GM23338 (cell line): ENCODE measurements around the gene REPS1. TPM values are rescaled to one million over a fixed set of nuclear protein-coding genes. Genes with fewer than 3 reads are reported as not detected.
A peak's percentile ranks its signal among the peaks of the same experiment; 100 is the strongest.

ENCODE experiments used
- ATAC-seq: fragments of 200-7000 bp; cut with Tn5 transposase; 3 replicates; pipeline ENCODE4 v1.9.1; 2020
- DNase-seq: peaks from one replicate; pipeline ENCODE4 v3.0.0-alpha.2; 2015; ENCODE audit warnings: low spot score
- H2AFZ ChIP-seq: fragments of 200-600 bp; sonication (generic); 2 replicates; pipeline ENCODE4 v1.8.0; 2016; ENCODE audit warnings: antibody characterized with exemption, mild to moderate bottlenecking, moderate library complexity
- H3F3A ChIP-seq: fragments of 200-600 bp; sonication (generic); replicated peaks from 2 replicates; pipeline ENCODE4 v1.8.0; 2017; ENCODE audit warnings: antibody characterized with exemption, mixed run types, low read depth
- H3K27ac ChIP-seq: fragments of 200-600 bp; sonication (generic); 2 replicates; pipeline ENCODE4 v1.6.1; 2016; ENCODE audit warnings: low read depth
- H3K27me3 ChIP-seq: fragments of 200-600 bp; sonication (generic); 2 replicates; pipeline ENCODE4 v1.8.0; 2016; ENCODE audit warnings: mild to moderate bottlenecking, mixed run types, moderate library complexity; ENCODE audit not compliant: insufficient read depth
- H3K36me3 ChIP-seq: fragments of 200-600 bp; sonication (generic); 2 replicates; pipeline ENCODE4 v1.8.0; 2016; ENCODE audit warnings: mild to moderate bottlenecking; ENCODE audit not compliant: insufficient read depth
- H3K4me1 ChIP-seq: fragments of 200-600 bp; sonication (generic); 2 replicates; pipeline ENCODE4 v1.8.0; 2016; ENCODE audit warnings: mild to moderate bottlenecking, moderate library complexity; ENCODE audit not compliant: insufficient read depth
- H3K4me2 ChIP-seq: fragments of 200-600 bp; sonication (generic); 2 replicates; pipeline ENCODE4 v1.7.1; 2017; ENCODE audit warnings: mixed run types
- H3K4me3 ChIP-seq: fragments of 200-600 bp; sonication (generic); 2 replicates; pipeline ENCODE4 v1.6.1; 2016; ENCODE audit warnings: mixed run types
- H3K79me2 ChIP-seq: fragments of 200-600 bp; sonication (generic); replicated peaks from 2 replicates; pipeline ENCODE4 v1.8.0; 2017; ENCODE audit warnings: mild to moderate bottlenecking; ENCODE audit not compliant: insufficient read depth
- H3K9me2 ChIP-seq: fragments of 200-600 bp; sonication (generic); 2 replicates; pipeline ENCODE4 v1.8.0; 2017; ENCODE audit not compliant: insufficient read depth
- H4K20me1 ChIP-seq: fragments of 200-600 bp; sonication (generic); replicated peaks from 2 replicates; pipeline ENCODE4 v1.8.0; 2017; ENCODE audit warnings: mild to moderate bottlenecking; ENCODE audit not compliant: insufficient read depth
- H3K27ac Mint-ChIP-seq: 2 replicates; pipeline ENCODE4 v1.8.0; 2020; ENCODE audit warnings: inconsistent platforms, mild to moderate bottlenecking, moderate library complexity, mixed read lengths
- H3K27me3 Mint-ChIP-seq: 3 replicates; pipeline ENCODE4 v1.8.0; 2022; ENCODE audit warnings: low read depth, mild to moderate bottlenecking, moderate library complexity, mixed read lengths, inconsistent platforms; ENCODE audit not compliant: insufficient read depth, poor library complexity
- H3K36me3 Mint-ChIP-seq: 3 replicates; pipeline ENCODE4 v1.8.0; 2021; ENCODE audit warnings: low read depth, mild to moderate bottlenecking, inconsistent platforms, moderate library complexity, mixed read lengths
- H3K4me1 Mint-ChIP-seq: 3 replicates; pipeline ENCODE4 v1.8.0; 2020; ENCODE audit warnings: mild to moderate bottlenecking, inconsistent platforms, mixed read lengths
- H3K4me3 Mint-ChIP-seq: 3 replicates; pipeline ENCODE4 v1.8.0; 2021; ENCODE audit warnings: moderate library complexity, mild to moderate bottlenecking, inconsistent platforms, mixed read lengths
- H3K9me3 Mint-ChIP-seq: 3 replicates; pipeline ENCODE4 v1.8.0; 2020; ENCODE audit warnings: moderate library complexity, mild to moderate bottlenecking, inconsistent platforms, mixed read lengths
- CREB1 ChIP-seq: fragments of 250-450 bp; sonication (Bioruptor Pico); IDR thresholded peaks from 2 replicates; pipeline ENCODE4 v1.5.0; 2020; ENCODE audit warnings: low read depth, mild to moderate bottlenecking, moderate library complexity
- ETS1 ChIP-seq: IDR thresholded peaks from 2 replicates; pipeline ENCODE4 v1.6.1; 2016; ENCODE audit warnings: antibody characterized with exemption
- EZH2 ChIP-seq: fragments of 200-600 bp; sonication (generic); IDR thresholded peaks from one replicate; pipeline ENCODE4 v1.8.0; 2017; ENCODE audit warnings: antibody characterized with exemption, mild to moderate bottlenecking, low read depth; ENCODE audit not compliant: unreplicated experiment
- EZH2phosphoT487 ChIP-seq: fragments of 200-600 bp; sonication (generic); IDR thresholded peaks from one replicate; pipeline ENCODE4 v1.8.1; 2018; ENCODE audit warnings: antibody characterized with exemption; ENCODE audit not compliant: unreplicated experiment
- NANOG ChIP-seq: IDR thresholded peaks from 2 replicates; pipeline ENCODE4 v1.6.1; 2016; ENCODE audit warnings: antibody characterized with exemption, borderline replicate concordance
- POLR2AphosphoS5 ChIP-seq: IDR thresholded peaks from 2 replicates; pipeline ENCODE4 v1.6.1; 2016; ENCODE audit warnings: antibody characterized with exemption, low read depth
- REST ChIP-seq: IDR thresholded peaks from one replicate; pipeline ENCODE4 v1.6.1; 2018; ENCODE audit warnings: antibody characterized with exemption; ENCODE audit not compliant: unreplicated experiment
- ZNF114 ChIP-seq: fragments of 250-450 bp; sonication (Bioruptor Pico); IDR thresholded peaks from 2 replicates; pipeline ENCODE4 v1.5.0; 2020; ENCODE audit warnings: mild to moderate bottlenecking, moderate library complexity
- ZNF331 ChIP-seq: fragments of 250-450 bp; sonication (Bioruptor Pico); IDR thresholded peaks from 2 replicates; pipeline ENCODE4 v1.5.0; 2020; ENCODE audit warnings: low read depth, mild to moderate bottlenecking, moderate library complexity
- polyA plus RNA-seq: library from polyadenylated mRNA; unstranded; fragments of >200 nt; fragmentation: Nextera tagmentation; extraction: Ambion mirVana; gene quantifications from 2 replicates; pipeline ENCODE4 v1.2.1, GENCODE V29; 2016
- total RNA-seq: library from RNA; depleted of rRNA; stranded (reverse); fragments of >200 nt; shearing (Covaris generic); gene quantifications from 2 replicates; pipeline ENCODE4 v1.2.3, GENCODE V29; 2014
- TF ChIP-seq, protein P1 (sequence below), 2 experiments: fragments of 200-600 bp in 1 of 2; sonication (generic) in 1 of 2; conservative IDR thresholded peaks; 2 replicates each; pipeline versions ENCODE4 v1.5.1 to v1.6.1; 2016 to 2017; ENCODE audit warnings: antibody characterized with exemption in 2 of 2, low read depth in 2 of 2, mild to moderate bottlenecking in 2 of 2, moderate library complexity in 1 of 2

REPS1 gene
- total and polyA plus RNA-seq, 2 experiments from 2014 or later, result 46.0 to 65.7 TPM

GRCh38 chr6:138957903-138958302 lies 30.1 kb downstream of the REPS1 start:
- no peak for TF ChIP-seq EZH2
- no peak for TF ChIP-seq REST
- TF ChIP-seq EZH2phosphoT487, result no peak
- no peak overlapping the region for H3K27ac Mint-ChIP-seq
- Histone ChIP-seq H3F3A (no peaks in the 10 kb centered on the region), H3K4me1 (peaks cover 16% of the 10 kb centered on the region), H2AFZ (no peak overlapping the region), H3K79me2 (peaks cover 100% of the 10 kb centered on the region), H3K9me2 (no peaks in the 10 kb centered on the region), H3K27ac (no peak overlapping the region), H3K36me3 (no peaks in the 10 kb centered on the region), H3K27me3 (no peaks in the 10 kb centered on the region), H4K20me1 (peaks cover 11% of the 10 kb centered on the region), H3K4me2 (no peak overlapping the region), H3K4me3 (no peak overlapping the region)
- peaks cover 6% of the 10 kb centered on the region; the same call in 2 of the 3 replicates for H3K36me3 Mint-ChIP-seq
- no peaks in the 10 kb centered on the region for H3K9me3 Mint-ChIP-seq
- ATAC-seq (no peak), DNase-seq (no peak)
- H3K4me1 Mint-ChIP-seq, result peaks cover 39% of the 10 kb centered on the region
- no peak overlapping the region for H3K4me3 Mint-ChIP-seq
- no peaks in the 10 kb centered on the region for H3K27me3 Mint-ChIP-seq

DNA sequence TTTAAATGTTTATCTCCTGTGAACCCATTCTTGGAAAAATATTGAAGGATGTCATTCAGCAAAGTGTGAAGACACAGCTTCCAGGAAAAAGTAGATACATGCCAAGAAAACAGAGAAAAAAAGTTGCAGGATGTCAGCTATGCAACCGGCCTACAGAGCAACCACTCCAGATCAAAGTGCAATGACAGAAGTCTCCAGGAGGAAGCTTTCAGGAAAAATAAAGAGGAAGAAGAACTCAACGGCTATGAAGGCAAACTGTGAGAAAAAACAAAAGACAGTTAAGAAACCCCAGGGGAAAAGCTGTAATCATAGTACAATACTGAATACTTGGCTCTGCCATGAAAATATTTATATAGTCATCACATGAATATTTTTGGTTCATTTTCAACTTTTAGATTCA lies 30.6 kb downstream of the REPS1 start:
- Histone ChIP-seq H3K4me2 (no peak overlapping the region), H3K4me1 (peaks cover 16% of the 10 kb centered on the region)
- 0 out of 2 replicates have a peak overlapping the region, but pooled peaks have one; percentile 12 for H3K27ac Mint-ChIP-seq

More for the DNA sequence above, 30.6 kb downstream of the REPS1 start:
- H3K27ac ChIP-seq, result no peak overlapping the region
- H3K27me3 ChIP-seq, result no peaks in the 10 kb centered on the region
- DNase-seq, result no peak
- no peaks in the 10 kb centered on the region for H3K36me3 ChIP-seq
- peaks cover 11% of the 10 kb centered on the region for H4K20me1 ChIP-seq
- H2AFZ ChIP-seq, result no peak overlapping the region
- H3K27me3 Mint-ChIP-seq, result no peaks in the 10 kb centered on the region
- H3K9me3 Mint-ChIP-seq, result no peaks in the 10 kb centered on the region
- H3K36me3 Mint-ChIP-seq, result peaks cover 6% of the 10 kb centered on the region; the same call in 2 of the 3 replicates
- no peak for ATAC-seq
- H3K79me2 ChIP-seq, result peaks cover 100% of the 10 kb centered on the region
- H3F3A ChIP-seq, result no peaks in the 10 kb centered on the region
- H3K4me3 ChIP-seq, result no peak overlapping the region
- H3K9me2 ChIP-seq, result no peaks in the 10 kb centered on the region
- H3K4me1 Mint-ChIP-seq, result peaks cover 39% of the 10 kb centered on the region
- no peak overlapping the region for H3K4me3 Mint-ChIP-seq
- TF ChIP-seq EZH2phosphoT487 (no peak), ZNF114 (CRISPR knock-in tag) (no peak), ZNF331 (CRISPR knock-in tag) (no peak), CREB1 (no peak), ETS1 (no peak), POLR2AphosphoS5 (no peak), NANOG (no peak)
- TF ChIP-seq, protein P1, sequence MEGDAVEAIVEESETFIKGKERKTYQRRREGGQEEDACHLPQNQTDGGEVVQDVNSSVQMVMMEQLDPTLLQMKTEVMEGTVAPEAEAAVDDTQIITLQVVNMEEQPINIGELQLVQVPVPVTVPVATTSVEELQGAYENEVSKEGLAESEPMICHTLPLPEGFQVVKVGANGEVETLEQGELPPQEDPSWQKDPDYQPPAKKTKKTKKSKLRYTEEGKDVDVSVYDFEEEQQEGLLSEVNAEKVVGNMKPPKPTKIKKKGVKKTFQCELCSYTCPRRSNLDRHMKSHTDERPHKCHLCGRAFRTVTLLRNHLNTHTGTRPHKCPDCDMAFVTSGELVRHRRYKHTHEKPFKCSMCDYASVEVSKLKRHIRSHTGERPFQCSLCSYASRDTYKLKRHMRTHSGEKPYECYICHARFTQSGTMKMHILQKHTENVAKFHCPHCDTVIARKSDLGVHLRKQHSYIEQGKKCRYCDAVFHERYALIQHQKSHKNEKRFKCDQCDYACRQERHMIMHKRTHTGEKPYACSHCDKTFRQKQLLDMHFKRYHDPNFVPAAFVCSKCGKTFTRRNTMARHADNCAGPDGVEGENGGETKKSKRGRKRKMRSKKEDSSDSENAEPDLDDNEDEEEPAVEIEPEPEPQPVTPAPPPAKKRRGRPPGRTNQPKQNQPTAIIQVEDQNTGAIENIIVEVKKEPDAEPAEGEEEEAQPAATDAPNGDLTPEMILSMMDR (conservative IDR thresholded peaks at IDR 0.05; ENCODE audit: low read depth in 2 of 2), result no peak
